ENCODE results near the gene KCTD1. TPM values are rescaled to one million over a fixed set of nuclear protein-coding genes. Genes with fewer than 3 reads are reported as not detected.

KCTD1 gene
- total RNA-seq, 1 donor from 2014 or later = 31.8 TPM

DNA sequence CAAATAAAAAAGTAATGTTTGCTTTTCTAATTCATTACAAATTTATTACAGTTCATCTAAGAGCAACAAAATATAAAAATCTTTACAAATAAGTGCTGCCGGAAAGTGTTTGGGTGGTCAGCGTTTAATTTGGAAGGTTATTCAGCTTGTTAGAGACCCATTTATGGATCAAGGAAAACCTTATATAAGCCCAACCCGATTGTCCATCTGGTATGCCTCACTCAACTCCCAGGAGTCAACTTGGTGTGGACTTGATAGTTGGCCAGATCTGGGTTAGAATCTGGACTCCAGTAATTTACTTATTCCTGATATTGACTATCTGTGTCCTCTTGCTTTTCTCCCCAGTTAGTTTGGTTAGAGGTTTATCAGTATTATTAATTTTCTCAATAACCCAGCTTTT is 106.2 kb downstream of the KCTD1 start:
- H3K4me1 ChIP-seq (ENCODE audit: insufficient read depth, low read length) = peaks cover 3% of the 10 kb centered on the region
- DNase-seq (ENCODE audit: low read depth) = peak; percentile 20
- no peak for FAIRE-seq
- Mint-ChIP-seq H3K27ac (ENCODE audit: unreplicated experiment) (no peak overlapping the region), H3K36me3 (ENCODE audit: low read depth, unreplicated experiment) (no peaks in the 10 kb centered on the region), H3K4me1 (ENCODE audit: low read depth, unreplicated experiment) (peaks cover 4% of the 10 kb centered on the region), H3K4me3 (ENCODE audit: unreplicated experiment) (no peak overlapping the region), H3K27me3 (ENCODE audit: low read depth, unreplicated experiment) (peaks cover 5% of the 10 kb centered on the region), H3K9me3 (ENCODE audit: unreplicated experiment) (no peaks in the 10 kb centered on the region)
- no peak overlapping the region for H3K27ac ChIP-seq (ENCODE audit: low read depth, low read length)
- H3K4me2 ChIP-seq (ENCODE audit: low read length) = no peak overlapping the region
- TF ChIP-seq, protein P1, sequence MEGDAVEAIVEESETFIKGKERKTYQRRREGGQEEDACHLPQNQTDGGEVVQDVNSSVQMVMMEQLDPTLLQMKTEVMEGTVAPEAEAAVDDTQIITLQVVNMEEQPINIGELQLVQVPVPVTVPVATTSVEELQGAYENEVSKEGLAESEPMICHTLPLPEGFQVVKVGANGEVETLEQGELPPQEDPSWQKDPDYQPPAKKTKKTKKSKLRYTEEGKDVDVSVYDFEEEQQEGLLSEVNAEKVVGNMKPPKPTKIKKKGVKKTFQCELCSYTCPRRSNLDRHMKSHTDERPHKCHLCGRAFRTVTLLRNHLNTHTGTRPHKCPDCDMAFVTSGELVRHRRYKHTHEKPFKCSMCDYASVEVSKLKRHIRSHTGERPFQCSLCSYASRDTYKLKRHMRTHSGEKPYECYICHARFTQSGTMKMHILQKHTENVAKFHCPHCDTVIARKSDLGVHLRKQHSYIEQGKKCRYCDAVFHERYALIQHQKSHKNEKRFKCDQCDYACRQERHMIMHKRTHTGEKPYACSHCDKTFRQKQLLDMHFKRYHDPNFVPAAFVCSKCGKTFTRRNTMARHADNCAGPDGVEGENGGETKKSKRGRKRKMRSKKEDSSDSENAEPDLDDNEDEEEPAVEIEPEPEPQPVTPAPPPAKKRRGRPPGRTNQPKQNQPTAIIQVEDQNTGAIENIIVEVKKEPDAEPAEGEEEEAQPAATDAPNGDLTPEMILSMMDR (IDR thresholded peaks at IDR 0.05; ENCODE audit: insufficient read depth, low read depth, low read length) = no peak
- no peak for TF ChIP-seq EZH2 (IDR thresholded peaks at IDR 0.05; ENCODE audit: insufficient read depth, low read length)
- no peaks in the 10 kb centered on the region for H3K79me2 ChIP-seq (ENCODE audit: insufficient read depth, low read length)
- no peaks in the 10 kb centered on the region for H3K36me3 ChIP-seq (ENCODE audit: insufficient read depth, low read length)
- H3K27me3 ChIP-seq (ENCODE audit: insufficient read depth, low read length) = no peaks in the 10 kb centered on the region
- no peaks in the 10 kb centered on the region for H4K20me1 ChIP-seq (ENCODE audit: insufficient read depth, low read length)
- no peaks in the 10 kb centered on the region for H3K9me3 ChIP-seq (ENCODE audit: insufficient read depth, low read depth, low read length)
- H3K9ac ChIP-seq (ENCODE audit: low read length) = no peak overlapping the region
- H2AFZ ChIP-seq (ENCODE audit: low read depth, low read length) = no peak overlapping the region
- no peak overlapping the region for H3K4me3 ChIP-seq (ENCODE audit: insufficient read depth, low read depth, low read length)

DNA sequence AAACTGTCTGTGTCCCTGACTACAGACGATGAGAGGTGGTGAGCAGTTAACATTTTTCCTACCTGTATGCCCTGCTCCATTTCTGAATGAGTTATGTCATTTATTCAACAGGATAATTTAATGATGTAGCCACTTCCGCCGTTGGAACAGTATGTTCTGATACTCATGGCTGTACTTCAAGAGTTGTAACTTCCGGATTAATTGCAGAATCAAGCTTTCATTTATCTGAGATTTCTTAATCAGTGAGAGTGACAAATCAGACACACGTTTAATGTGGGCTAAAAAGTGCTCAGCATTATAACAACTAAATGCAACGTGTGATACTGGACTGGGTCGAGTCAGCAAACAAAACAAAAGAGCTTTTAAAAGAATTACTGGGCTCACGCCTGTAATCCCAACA is 107.7 kb downstream of the KCTD1 start:
- DNase-seq (ENCODE audit: low read depth) (no peak), FAIRE-seq (no peak)
- H3K9me3 Mint-ChIP-seq (ENCODE audit: unreplicated experiment) = no peaks in the 10 kb centered on the region
- H3K36me3 Mint-ChIP-seq (ENCODE audit: low read depth, unreplicated experiment) = no peaks in the 10 kb centered on the region
- no peaks in the 10 kb centered on the region for H3K79me2 ChIP-seq (ENCODE audit: insufficient read depth, low read length)
- no peak overlapping the region for H3K4me3 ChIP-seq (ENCODE audit: insufficient read depth, low read depth, low read length)
- H3K27me3 ChIP-seq (ENCODE audit: insufficient read depth, low read length) = no peaks in the 10 kb centered on the region
- no peak overlapping the region for H3K4me3 Mint-ChIP-seq (ENCODE audit: unreplicated experiment)
- no peak overlapping the region for H2AFZ ChIP-seq (ENCODE audit: low read depth, low read length)
- H3K27me3 Mint-ChIP-seq (ENCODE audit: low read depth, unreplicated experiment) = peaks cover 5% of the 10 kb centered on the region
- no peaks in the 10 kb centered on the region for H3K9me3 ChIP-seq (ENCODE audit: insufficient read depth, low read depth, low read length)
- H3K4me1 ChIP-seq (ENCODE audit: insufficient read depth, low read length) = peaks cover 8% of the 10 kb centered on the region
- H3K9ac ChIP-seq (ENCODE audit: low read length) = no peak overlapping the region
- no peaks in the 10 kb centered on the region for H3K36me3 ChIP-seq (ENCODE audit: insufficient read depth, low read length)
- no peak overlapping the region for H3K27ac Mint-ChIP-seq (ENCODE audit: unreplicated experiment)
- peaks cover 17% of the 10 kb centered on the region for H3K4me1 Mint-ChIP-seq (ENCODE audit: low read depth, unreplicated experiment)
- TF ChIP-seq, protein P1 (IDR thresholded peaks at IDR 0.05; ENCODE audit: insufficient read depth, low read depth, low read length) = no peak
- no peak for TF ChIP-seq EZH2 (IDR thresholded peaks at IDR 0.05; ENCODE audit: insufficient read depth, low read length)
- no peak overlapping the region for H3K4me2 ChIP-seq (ENCODE audit: low read length)
- H3K27ac ChIP-seq (ENCODE audit: low read depth, low read length) = no peak overlapping the region
- no peaks in the 10 kb centered on the region for H4K20me1 ChIP-seq (ENCODE audit: insufficient read depth, low read length)

DNA sequence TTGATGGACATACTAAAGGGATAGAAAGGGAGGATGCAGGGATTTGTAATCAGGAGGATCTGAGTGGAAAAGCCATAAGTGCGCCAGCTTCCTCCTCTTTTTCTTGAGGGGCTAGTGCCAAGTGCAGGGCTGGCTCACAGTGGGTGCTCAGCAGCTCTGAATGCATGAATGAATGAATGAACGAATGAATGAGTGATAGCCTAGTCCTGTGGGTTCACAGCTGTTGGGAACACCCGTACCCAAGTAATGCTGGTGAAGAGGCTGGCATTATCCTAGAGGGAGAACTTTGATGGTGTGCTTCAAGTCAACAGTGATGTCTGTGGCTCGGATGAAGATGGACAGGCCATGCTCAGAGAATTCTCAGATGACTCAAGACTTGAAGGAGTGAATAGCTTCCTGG is 108.8 kb downstream of the KCTD1 start:
- peaks cover 21% of the 10 kb centered on the region for H3K4me1 Mint-ChIP-seq (ENCODE audit: low read depth, unreplicated experiment)
- Histone ChIP-seq H3K9ac (ENCODE audit: low read length) (no peak overlapping the region), H3K79me2 (ENCODE audit: insufficient read depth, low read length) (no peaks in the 10 kb centered on the region), H3K4me1 (ENCODE audit: insufficient read depth, low read length) (peaks cover 8% of the 10 kb centered on the region), H3K4me2 (ENCODE audit: low read length) (no peak overlapping the region), H2AFZ (ENCODE audit: low read depth, low read length) (no peak overlapping the region), H3K27ac (ENCODE audit: low read depth, low read length) (no peak overlapping the region), H3K4me3 (ENCODE audit: insufficient read depth, low read depth, low read length) (no peak overlapping the region), H3K27me3 (ENCODE audit: insufficient read depth, low read length) (no peaks in the 10 kb centered on the region), H3K36me3 (ENCODE audit: insufficient read depth, low read length) (no peaks in the 10 kb centered on the region), H3K9me3 (ENCODE audit: insufficient read depth, low read depth, low read length) (no peaks in the 10 kb centered on the region), H4K20me1 (ENCODE audit: insufficient read depth, low read length) (no peaks in the 10 kb centered on the region)
- H3K4me3 Mint-ChIP-seq (ENCODE audit: unreplicated experiment) = no peak overlapping the region
- no peaks in the 10 kb centered on the region for H3K36me3 Mint-ChIP-seq (ENCODE audit: low read depth, unreplicated experiment)
- H3K27ac Mint-ChIP-seq (ENCODE audit: unreplicated experiment) = no peak overlapping the region
- TF ChIP-seq EZH2 (IDR thresholded peaks at IDR 0.05; ENCODE audit: insufficient read depth, low read length) = no peak
- TF ChIP-seq, protein P1 (IDR thresholded peaks at IDR 0.05; ENCODE audit: insufficient read depth, low read depth, low read length) = no peak
- H3K9me3 Mint-ChIP-seq (ENCODE audit: unreplicated experiment) = no peaks in the 10 kb centered on the region
- no peak for FAIRE-seq
- DNase-seq (ENCODE audit: low read depth) = no peak
- peaks cover 5% of the 10 kb centered on the region for H3K27me3 Mint-ChIP-seq (ENCODE audit: low read depth, unreplicated experiment)

Data from astrocyte (in vitro differentiated cells and primary cell).